ENCODE data around the gene ARHGEF16. TPM values are rescaled to one million over a fixed set of nuclear protein-coding genes. Genes with fewer than 3 reads are reported as not detected.

ARHGEF16 gene
- total and polyA plus RNA-seq, 7 donors = 0.41 to 51.8 (median 2.2) TPM

- no peaks in the 10 kb centered on the region for H3K36me3 ChIP-seq
- no peak overlapping the region for H3K4me3 ChIP-seq
- H3K9me3 ChIP-seq = no peaks in the 10 kb centered on the region
- H3K27ac ChIP-seq = no peak overlapping the region
- TF ChIP-seq EP300 (IDR thresholded peaks at IDR 0.05) (no peak), CTCF (IDR thresholded peaks at IDR 0.05) (no peak)
- H3K4me1 ChIP-seq = peaks cover 0 to 9% (median 2%) of the 10 kb centered on the region in 4 donors
- DNase-seq = no peak
- WGBS, 2 donors = 93 to 95% methylated on average over 13 of the region's 13 CpGs
- intact Hi-C loops (cut with DNase I) = no loop called here
- no peaks in the 10 kb centered on the region for H3K27me3 ChIP-seq
Observed at GRCh38 chr1:3522112-3522511, 67.6 kb downstream of the ARHGEF16 start.

DNA sequence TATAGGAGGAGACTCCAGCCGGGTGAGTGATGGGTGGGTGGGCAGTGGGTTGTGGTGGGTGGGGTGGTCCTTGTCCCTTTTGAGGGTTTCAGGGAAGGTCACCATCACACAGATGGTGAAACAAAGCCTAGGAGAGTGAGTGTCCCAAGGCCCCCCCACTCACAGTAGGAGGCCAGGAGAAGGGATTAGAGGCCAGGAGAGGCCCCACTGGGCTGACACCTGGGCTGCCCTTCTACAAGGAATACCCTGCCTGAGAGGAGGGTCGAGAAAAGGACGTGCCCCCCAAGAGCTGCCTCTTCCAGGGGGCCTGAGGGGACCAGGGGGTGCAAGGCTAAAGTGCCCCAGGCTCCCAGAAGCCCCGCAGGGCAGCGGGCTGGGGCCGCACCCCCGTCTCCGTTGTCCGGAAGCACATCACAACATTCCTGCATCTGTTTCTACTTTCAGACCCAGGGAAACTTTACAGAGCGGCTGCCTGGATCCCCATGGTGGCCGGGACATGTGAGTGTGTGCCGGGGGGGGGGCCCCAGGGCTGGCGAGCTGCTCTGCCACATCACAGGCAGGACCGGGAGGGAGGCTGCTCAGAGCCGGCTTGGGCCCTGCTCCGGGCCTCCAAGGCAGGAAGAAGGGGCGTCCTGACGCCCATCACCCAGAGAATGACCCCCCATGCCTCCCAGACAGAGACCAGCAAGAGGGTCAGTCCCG is 68.2 kb downstream of the ARHGEF16 start:
- no peak overlapping the region for H3K27ac ChIP-seq

DNA sequence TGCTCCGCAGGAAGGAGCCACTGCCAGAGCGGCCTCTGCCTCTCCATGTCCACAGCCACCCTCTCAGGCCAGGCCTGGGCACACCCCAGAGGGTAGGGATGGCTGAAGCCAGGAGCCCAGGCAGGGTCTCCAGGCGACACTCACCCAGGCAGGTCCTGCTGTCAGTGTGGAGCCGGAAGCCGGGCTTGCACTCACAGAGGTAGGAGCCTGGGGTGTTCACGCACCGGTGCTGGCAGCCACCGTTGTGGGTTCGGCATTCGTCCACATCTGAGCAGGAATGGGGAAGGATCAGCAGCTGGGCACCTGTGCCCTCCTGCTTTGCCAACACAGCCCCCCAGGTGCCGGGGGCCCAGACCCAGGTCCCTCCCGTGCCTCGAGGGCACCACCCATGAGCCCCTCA is 69.5 kb downstream of the ARHGEF16 start:
- Histone ChIP-seq H3K9me3 (no peaks in the 10 kb centered on the region), H3K4me1 (peaks cover 0 to under 1% (median under 1%) of the 10 kb centered on the region in 4 donors), H3K27me3 (no peaks in the 10 kb centered on the region), H3K4me3 (no peak overlapping the region), H3K27ac (no peak overlapping the region), H3K36me3 (no peaks in the 10 kb centered on the region)
- no peak for TF ChIP-seq CTCF (IDR thresholded peaks at IDR 0.05)
- TF ChIP-seq EP300 (IDR thresholded peaks at IDR 0.05) = no peak
- no peak for TF ChIP-seq POLR2A (IDR thresholded peaks at IDR 0.05)
- no peak for TF ChIP-seq POLR2AphosphoS5 (IDR thresholded peaks at IDR 0.05)
- DNase-seq = no peak
- WGBS, 2 donors = 94 to 95% methylated on average over 13 of the region's 13 CpGs
- intact Hi-C loops (cut with DNase I) = no loop called here

More for the DNA sequence above, 68.2 kb downstream of the ARHGEF16 start:
- no peak for DNase-seq
- Histone ChIP-seq H3K9me3 (no peaks in the 10 kb centered on the region), H3K4me1 (peaks cover 0 to 3% (median 0%) of the 10 kb centered on the region in 4 donors), H3K4me3 (no peak overlapping the region), H3K27me3 (no peaks in the 10 kb centered on the region), H3K36me3 (no peaks in the 10 kb centered on the region)
- 82 to 86% methylated on average over 19 of the region's 19 CpGs for WGBS, 2 donors
- intact Hi-C loops (cut with DNase I) = no loop called here
- no peak for TF ChIP-seq POLR2AphosphoS5 (IDR thresholded peaks at IDR 0.05)
- TF ChIP-seq POLR2A (IDR thresholded peaks at IDR 0.05) = no peak
- no peak for TF ChIP-seq CTCF (IDR thresholded peaks at IDR 0.05)
- TF ChIP-seq EP300 (IDR thresholded peaks at IDR 0.05) = no peak

DNA sequence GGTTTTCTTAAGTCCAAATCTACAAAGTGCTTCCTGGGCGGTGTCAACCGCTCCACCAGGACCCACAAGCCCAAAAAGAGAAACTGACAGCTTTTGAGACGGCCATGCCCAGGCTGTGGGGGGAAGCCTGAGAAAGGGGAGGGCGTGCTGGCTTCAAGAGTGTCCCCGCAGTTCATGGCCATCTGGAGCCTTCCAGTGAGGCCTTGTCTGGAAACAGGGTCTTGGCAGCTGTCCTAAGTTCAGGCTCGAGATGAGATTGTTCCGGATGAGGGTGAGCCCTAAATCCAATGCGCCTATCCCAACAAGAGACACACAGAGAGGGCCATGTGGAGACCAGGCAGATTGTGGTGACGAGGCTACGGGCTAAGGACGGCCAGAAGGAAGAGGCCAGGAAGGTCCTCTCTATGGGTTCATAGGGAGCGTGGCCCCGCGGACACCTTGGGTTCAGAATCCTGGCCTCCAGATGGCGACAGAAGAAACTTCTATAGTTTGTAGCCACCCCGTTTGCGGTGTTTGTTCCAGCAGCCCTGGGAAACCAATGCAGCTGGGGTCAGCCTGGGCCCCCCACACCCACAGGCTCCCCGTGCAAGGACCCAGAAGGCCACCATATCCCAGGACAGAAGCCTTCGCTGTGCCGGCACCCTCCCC is 70.2 kb downstream of the ARHGEF16 start:
- Histone ChIP-seq H3K4me1 (peaks cover 0 to 8% (median 7%) of the 10 kb centered on the region in 4 donors), H3K9me3 (no peaks in the 10 kb centered on the region), H3K36me3 (no peaks in the 10 kb centered on the region), H3K4me3 (no peak overlapping the region), H3K27me3 (peaks cover 0 to 1% (median 0%) of the 10 kb centered on the region in 3 donors), H3K27ac (no peak overlapping the region)
- no peak for DNase-seq
- intact Hi-C loops (cut with DNase I) = no loop called here
- TF ChIP-seq CTCF (IDR thresholded peaks at IDR 0.05) = no peak
- no peak for TF ChIP-seq EP300 (IDR thresholded peaks at IDR 0.05)
- no peak for TF ChIP-seq POLR2A (IDR thresholded peaks at IDR 0.05)
- TF ChIP-seq POLR2AphosphoS5 (IDR thresholded peaks at IDR 0.05) = no peak
- WGBS, 2 donors = 90 to 91% methylated on average over 20 of the region's 20 CpGs
